BJ (cell line): ENCODE data around the gene NSD2. TPM values are rescaled to one million over a fixed set of nuclear protein-coding genes. Genes with fewer than 3 reads are reported as not detected.

ENCODE experiments used
- CTCF ChIA-PET: fragments of 350-600 bp; formaldehyde crosslinking; extraction: SDS; loops from one replicate; lab custom pipeline; 2021; ENCODE audit warnings: antibody characterized with exemption, inconsistent platforms; lab: Yijun Ruan, JAX
- POLR2A ChIA-PET: fragments of 300-600 bp; sonication (Branson Sonifier 250); formaldehyde crosslinking; extraction: SDS; loops from one replicate; lab custom pipeline; 2021; ENCODE audit warnings: antibody characterized with exemption; lab: Charles Lee
- DNase-seq: peaks from one replicate; pipeline ENCODE4 v3.0.0-alpha.2; 2011; ENCODE audit warnings: low read depth
- H3K27me3 ChIP-seq: 2 replicates; pipeline ENCODE4 v1.6.0; 2011; ENCODE audit warnings: low read length; ENCODE audit not compliant: control insufficient read depth, insufficient read depth
- H3K36me3 ChIP-seq: 2 replicates; pipeline ENCODE4 v1.5.1; 2011; ENCODE audit warnings: low read length; ENCODE audit not compliant: control insufficient read depth, insufficient read depth
- H3K4me3 ChIP-seq: 2 replicates; pipeline ENCODE4 v1.5.1; 2011; ENCODE audit warnings: low read depth, mild to moderate bottlenecking, control low read depth, low read length
- polyA plus RNA-seq: library from polyadenylated mRNA; depleted of rRNA; stranded (reverse); fragments of >200 nt; gene quantifications from 2 replicates; pipeline ENCODE4 v1.2.3, GENCODE V29; 2011
- TF ChIP-seq, protein P1 (sequence below): IDR thresholded peaks from 2 replicates; pipeline ENCODE4 v1.5.1; 2011; ENCODE audit warnings: low read depth, mild to moderate bottlenecking, control low read depth, inconsistent platforms, low read length, moderate library complexity; ENCODE audit not compliant: insufficient read depth

Gene NSD2
- polyA plus RNA-seq, 1 experiment = 22.3 TPM

DNA sequence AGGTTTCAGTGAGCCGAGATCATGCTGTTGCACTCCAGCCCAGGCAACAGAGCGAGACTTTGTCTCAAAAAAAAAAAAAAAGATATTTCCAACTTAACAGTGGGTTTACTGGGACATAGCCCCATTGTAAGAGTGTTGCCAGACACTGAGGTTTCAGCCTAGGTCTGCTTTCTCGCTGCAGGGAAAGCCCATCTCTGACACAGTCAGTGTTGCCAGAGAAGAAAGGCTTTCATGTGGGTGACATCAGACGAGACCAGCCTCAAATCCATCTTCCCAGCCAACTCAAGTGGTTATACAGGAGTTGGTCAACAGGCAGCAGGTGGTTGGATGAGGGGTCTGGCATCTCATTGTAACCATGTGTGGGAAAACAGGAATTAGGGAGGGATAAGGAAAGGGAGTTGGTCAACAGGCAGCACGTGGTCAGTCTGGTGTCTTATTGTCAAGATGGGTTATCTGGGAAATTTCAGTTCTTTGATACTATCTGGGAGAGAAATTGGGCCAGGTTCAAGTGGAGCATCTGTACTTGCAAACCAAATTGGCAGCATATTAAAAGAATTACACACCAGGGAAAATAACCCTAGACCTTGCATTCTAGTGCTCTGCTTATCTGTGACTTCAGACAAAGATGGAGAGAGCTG lies 96.4 kb downstream of the NSD2 start:
- POLR2A ChIA-PET = no interaction called here
- no peak overlapping the region for H3K4me3 ChIP-seq
- CTCF ChIA-PET = no interaction called here
- H3K27me3 ChIP-seq = no peaks in the 10 kb centered on the region
- TF ChIP-seq, protein P1, sequence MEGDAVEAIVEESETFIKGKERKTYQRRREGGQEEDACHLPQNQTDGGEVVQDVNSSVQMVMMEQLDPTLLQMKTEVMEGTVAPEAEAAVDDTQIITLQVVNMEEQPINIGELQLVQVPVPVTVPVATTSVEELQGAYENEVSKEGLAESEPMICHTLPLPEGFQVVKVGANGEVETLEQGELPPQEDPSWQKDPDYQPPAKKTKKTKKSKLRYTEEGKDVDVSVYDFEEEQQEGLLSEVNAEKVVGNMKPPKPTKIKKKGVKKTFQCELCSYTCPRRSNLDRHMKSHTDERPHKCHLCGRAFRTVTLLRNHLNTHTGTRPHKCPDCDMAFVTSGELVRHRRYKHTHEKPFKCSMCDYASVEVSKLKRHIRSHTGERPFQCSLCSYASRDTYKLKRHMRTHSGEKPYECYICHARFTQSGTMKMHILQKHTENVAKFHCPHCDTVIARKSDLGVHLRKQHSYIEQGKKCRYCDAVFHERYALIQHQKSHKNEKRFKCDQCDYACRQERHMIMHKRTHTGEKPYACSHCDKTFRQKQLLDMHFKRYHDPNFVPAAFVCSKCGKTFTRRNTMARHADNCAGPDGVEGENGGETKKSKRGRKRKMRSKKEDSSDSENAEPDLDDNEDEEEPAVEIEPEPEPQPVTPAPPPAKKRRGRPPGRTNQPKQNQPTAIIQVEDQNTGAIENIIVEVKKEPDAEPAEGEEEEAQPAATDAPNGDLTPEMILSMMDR = no peak
- no peak for DNase-seq
- peaks cover 9% of the 10 kb centered on the region for H3K36me3 ChIP-seq

DNA sequence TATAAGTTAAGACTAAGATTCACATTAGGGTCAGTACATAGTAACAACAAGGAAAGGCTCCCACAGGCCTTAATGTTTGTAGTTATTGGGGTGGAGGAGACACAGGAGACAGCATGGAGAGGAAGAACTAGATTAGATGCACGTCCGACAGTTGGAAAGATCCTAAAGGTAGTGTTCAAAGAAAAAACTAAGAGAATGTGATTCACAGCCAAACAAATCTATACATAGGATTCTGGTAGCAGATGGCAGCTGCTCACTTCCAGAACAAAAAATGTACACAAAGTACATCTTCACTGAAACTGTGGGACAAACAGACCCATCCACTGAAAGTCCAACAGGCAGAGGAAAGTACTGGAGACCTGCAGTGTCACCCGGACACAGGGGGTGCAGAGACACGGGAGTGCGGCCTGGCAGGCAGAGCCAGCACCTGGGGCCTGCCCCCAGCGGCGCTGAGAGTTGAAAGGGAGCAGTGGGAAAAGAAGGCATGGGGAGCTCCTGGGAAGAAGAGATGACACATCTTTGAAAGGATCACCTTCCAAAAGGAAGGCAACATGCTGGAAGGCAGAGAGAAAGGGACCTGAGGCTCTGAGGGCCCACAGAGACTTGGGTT lies 97.6 kb downstream of the NSD2 start:
- POLR2A ChIA-PET = no interaction called here
- peaks cover 9% of the 10 kb centered on the region for H3K36me3 ChIP-seq
- H3K27me3 ChIP-seq = no peaks in the 10 kb centered on the region
- CTCF ChIA-PET = no interaction called here
- DNase-seq = no peak
- TF ChIP-seq, protein P1 = no peak
- no peak overlapping the region for H3K4me3 ChIP-seq

DNA sequence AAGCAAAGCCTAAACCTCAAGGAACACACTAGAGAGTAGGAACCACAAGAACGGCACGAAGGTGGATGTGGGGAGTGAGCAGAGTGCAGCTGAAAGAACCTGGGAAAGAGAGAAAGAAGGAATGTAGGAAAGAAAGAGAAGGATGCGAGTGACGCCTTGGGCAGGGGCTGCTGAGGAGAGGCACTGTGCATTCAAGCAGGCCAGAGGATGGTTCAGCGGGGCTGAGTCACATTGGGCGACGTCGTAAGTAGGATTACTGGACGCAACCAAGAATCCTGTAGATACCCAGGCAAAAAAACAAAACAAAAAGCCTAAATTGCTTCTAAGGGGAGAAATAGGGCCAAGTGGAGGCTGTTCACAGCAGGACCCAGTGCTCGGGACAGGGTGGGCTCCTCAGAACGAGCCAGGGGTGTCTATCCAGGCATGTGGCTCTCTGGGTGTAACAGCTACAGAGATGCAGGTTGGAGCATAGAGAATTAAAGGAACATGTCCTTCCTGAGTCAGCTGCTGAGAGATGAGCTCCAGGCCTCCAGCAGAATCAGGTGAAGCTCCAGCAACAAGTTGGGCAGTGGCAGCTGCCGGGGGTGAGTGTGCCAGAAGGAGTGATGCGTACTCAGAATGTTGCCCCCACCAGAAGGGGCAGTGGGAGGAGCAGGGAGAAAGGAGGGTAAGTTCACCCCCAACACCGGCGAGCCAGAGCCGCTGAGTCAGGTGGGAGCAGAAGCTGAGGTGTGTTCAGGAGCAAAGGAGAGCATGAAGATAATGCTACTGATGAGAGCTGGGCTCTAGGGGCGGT lies 98.9 kb downstream of the NSD2 start:
- POLR2A ChIA-PET = no interaction called here
- TF ChIP-seq, protein P1 = no peak

DNA sequence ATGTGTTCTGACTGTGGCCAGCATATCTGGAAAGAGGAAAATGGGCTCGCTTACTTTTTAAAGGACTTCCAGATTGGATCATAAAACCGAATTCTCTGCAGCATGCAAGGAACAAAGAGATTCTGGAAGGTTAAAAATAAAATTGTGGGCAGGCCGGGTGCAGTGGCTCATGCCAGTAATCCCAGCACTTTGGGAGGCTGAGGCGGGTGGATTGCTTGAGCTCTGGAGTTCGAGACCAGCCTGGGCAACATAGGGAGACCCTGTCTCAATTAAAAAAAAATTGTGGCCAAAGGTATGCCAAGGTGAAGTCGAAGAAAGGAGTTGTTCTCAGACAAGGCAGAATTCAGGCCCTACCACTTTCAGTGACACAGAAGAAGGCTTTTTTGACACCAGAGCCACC lies 99.7 kb downstream of the NSD2 start:
- ChIA-PET CTCF (no interaction called here), POLR2A (no interaction called here)
- H3K4me3 ChIP-seq = no peak overlapping the region
- TF ChIP-seq, protein P1 = no peak
- no peaks in the 10 kb centered on the region for H3K27me3 ChIP-seq
- DNase-seq = no peak
- peaks cover 14% of the 10 kb centered on the region for H3K36me3 ChIP-seq

More for the DNA sequence above, 98.9 kb downstream of the NSD2 start:
- Histone ChIP-seq H3K36me3 (peaks cover 10% of the 10 kb centered on the region), H3K27me3 (no peaks in the 10 kb centered on the region), H3K4me3 (no peak overlapping the region)
- CTCF ChIA-PET = no interaction called here
- DNase-seq = no peak
